Melanocyte of skin (primary cell): ENCODE results near the gene MTCH1. TPM values are rescaled to one million over a fixed set of nuclear protein-coding genes. Genes with fewer than 3 reads are reported as not detected.

Experiments
- total RNA-seq, 2 donors: library from RNA; depleted of rRNA; stranded (reverse); fragments of >200 nt; gene quantifications; 2 replicates each; pipeline ENCODE4 v1.2.3, GENCODE V29; 2012

MTCH1 gene, protein sequence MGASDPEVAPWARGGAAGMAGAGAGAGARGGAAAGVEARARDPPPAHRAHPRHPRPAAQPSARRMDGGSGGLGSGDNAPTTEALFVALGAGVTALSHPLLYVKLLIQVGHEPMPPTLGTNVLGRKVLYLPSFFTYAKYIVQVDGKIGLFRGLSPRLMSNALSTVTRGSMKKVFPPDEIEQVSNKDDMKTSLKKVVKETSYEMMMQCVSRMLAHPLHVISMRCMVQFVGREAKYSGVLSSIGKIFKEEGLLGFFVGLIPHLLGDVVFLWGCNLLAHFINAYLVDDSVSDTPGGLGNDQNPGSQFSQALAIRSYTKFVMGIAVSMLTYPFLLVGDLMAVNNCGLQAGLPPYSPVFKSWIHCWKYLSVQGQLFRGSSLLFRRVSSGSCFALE
- total RNA-seq, result 100 to 1,000 TPM; 164 to 167 TPM

DNA sequence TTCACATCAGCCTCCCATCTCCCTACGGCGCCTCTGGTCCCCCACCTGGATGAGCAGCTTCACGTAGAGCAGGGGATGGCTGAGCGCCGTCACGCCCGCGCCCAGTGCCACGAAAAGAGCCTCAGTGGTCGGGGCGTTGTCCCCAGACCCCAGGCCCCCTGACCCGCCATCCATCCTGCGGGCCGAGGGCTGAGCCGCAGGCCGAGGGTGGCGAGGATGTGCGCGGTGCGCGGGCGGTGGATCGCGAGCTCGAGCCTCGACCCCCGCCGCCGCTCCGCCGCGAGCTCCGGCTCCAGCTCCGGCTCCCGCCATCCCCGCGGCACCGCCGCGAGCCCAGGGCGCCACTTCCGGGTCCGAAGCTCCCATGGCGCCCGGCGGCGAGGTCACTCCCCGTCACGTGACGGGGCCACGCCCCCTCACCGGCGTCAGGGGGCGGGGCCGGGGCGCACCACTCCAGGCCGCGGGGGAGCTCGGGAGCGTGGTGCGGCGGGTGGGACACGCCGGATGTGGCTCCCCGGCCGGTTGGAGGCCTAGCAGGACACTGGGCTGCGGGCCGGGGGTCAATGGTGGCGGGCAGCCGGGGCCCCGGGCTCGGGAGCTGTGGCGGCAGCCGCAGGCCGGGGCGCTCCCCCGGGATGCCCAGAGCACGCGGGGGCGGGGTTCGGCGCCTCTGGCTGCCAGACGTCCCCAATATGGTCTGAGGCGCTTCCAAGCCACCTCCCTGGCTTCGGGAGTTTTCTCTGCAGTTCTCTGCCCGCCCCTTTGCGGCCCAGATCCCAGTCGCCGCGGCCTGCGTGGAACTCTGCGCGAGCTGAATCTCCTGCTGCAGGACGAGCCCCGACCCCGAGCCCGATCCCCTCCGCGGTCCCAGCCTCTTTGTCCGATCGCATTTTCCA, at the start of gene MTCH1:
Gene MTCH1, minus strand, starts transcription at position 389 of the 896 bp plus-strand sequence. Its CDS starts 23 bp downstream, at position 366.

DNA sequence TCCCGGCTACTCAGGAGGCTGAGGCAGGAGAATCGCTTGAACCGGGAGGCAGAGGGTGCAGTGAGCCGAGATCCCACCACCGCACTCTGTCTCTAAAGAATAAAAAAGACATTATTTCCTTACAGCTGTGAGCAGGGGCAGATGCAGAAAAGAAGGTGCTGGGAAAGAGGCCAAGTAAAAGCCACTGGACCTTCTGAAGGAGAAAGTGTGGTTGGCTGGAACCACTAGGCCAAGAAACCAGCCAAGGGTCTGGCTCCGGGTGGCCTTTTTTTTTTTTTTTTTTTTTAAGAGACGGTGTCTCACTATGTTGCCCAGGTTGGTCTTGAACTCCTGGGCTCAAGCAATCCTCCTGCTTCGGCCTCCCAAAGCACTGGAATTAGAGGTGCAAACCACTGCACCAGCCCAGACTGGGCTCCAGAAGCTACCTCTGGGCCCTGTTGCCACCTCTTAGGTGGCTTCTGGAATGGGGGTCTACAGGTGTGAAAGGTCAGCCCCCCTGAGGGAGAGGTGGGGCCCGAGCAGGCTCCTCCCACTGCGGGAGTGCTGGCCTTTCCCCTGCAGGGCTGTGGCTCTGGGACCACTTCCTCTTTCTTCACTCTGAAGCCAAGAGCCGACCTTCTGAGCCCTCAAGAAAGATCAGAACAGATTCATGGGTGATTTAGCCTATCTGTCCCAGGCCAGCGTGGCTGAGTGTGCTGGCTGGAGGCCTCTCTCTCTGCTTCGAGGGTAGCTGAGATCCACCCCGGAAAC, 19.2 kb upstream of the MTCH1 start, which contains the start of gene FGD2:
Gene FGD2, plus strand, starts transcription at position 595 of the 750 bp plus-strand sequence. CDS start 163 bp downstream, outside the sequence.

DNA sequence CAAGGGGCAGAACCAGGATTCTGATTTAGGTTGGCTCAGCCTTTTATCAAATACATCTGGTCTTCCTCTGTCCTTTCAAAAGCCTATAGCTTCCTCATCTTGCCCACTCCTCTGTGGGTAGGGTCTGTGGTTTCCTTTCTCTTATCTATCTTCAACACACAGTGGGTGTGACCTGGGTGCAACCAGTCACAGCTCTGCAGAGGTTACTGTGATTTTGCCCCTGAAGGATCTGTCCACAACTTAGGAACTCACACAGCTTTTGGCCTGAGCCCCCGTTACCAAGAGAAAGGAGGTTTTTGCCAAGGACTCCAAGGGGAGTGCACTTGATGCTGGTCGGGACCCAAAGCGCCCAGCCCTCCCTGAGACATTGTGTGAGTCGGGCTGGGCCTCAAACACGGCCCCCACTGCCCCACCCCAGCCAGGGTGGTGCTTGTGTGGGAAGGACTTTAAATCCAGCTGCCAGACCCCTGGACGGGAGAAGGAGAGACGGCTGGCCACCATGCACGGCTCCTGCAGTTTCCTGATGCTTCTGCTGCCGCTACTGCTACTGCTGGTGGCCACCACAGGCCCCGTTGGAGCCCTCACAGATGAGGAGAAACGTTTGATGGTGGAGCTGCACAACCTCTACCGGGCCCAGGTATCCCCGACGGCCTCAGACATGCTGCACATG, 31.6 kb downstream of the MTCH1 start, which contains the start of gene PI16:
Gene PI16, plus strand, starts transcription at position 477 of the 670 bp plus-strand sequence. Its CDS starts 23 bp downstream, at position 500.

Other genes with a start within 250 kb of the MTCH1 start
- under 1 TPM; under 0.01 TPM for gene CPNE5, start 146.8 kb downstream of the MTCH1 start, total RNA-seq
- 10 to 100 TPM; 25.1 to 43.0 TPM for gene PPIL1, start 111.4 kb downstream of the MTCH1 start, total RNA-seq
- gene C6orf89, start 100.2 kb downstream of the MTCH1 start, total RNA-seq, result 10 to 100 TPM; 29.3 to 38.5 TPM
- not detected for gene PI16, start 31.5 kb downstream of the MTCH1 start, total RNA-seq
- under 1 TPM in 1 of 2 donors, not detected in 1; under 0.01 TPM for gene FGD2, start 19.5 kb upstream of the MTCH1 start, total RNA-seq
- 1 to 10 TPM; 2.4 to 3.0 TPM for gene PIM1, start 184.0 kb upstream of the MTCH1 start, total RNA-seq